Tibial artery (tissue), 4 donors: ENCODE results near the gene SLC6A7.

ENCODE experiments used
- DNase-seq, 2 donors: peaks; one replicate each; pipeline ENCODE4 v3.0.0-alpha.2; 2019
- H3K27ac ChIP-seq, 2 donors: fragments of 200-600 bp; sonication (generic) in 1 of 2; 1 replicate in 1 of 2; 2 replicates in 1 of 2; pipeline ENCODE4 v1.5.1; 2018 to 2019; ENCODE audit warnings: mild to moderate bottlenecking in 1 of 2
- H3K27me3 ChIP-seq, 2 donors: fragments of 200-600 bp; sonication (generic) in 1 of 2; one replicate each; pipeline versions ENCODE4 v1.5.1 to v1.6.0; 2016 to 2019
- H3K36me3 ChIP-seq, 3 donors: fragments of 200-600 bp; sonication (generic) in 2 of 3; one replicate each; pipeline ENCODE4 v1.5.1; 2016 to 2019; ENCODE audit warnings: mild to moderate bottlenecking in 2 of 3
- H3K4me1 ChIP-seq, 4 donors: fragments of 200-600 bp; sonication (generic) in 2 of 4; 1 replicate in 3 of 4; 2 replicates in 1 of 4; pipeline ENCODE4 v1.5.1; 2016 to 2019
- H3K4me3 ChIP-seq, 2 donors: fragments of 200-600 bp; sonication (generic) in 1 of 2; 1 replicate in 1 of 2; 2 replicates in 1 of 2; pipeline ENCODE4 v1.5.1; 2018 to 2019; ENCODE audit warnings: mild to moderate bottlenecking in 2 of 2
- H3K9me3 ChIP-seq, 3 donors: fragments of 200-600 bp; sonication (generic) in 1 of 3; one replicate each; pipeline ENCODE4 v1.5.1; 2016 to 2019
- CTCF ChIP-seq, 2 experiments: fragments of 200-600 bp in 1 of 2; fragments of 450-650 bp in 1 of 2; IDR thresholded peaks; one replicate each; pipeline ENCODE4 v1.5.1; 2017 to 2019; ENCODE audit warnings: antibody characterized with exemption in 2 of 2, mild to moderate bottlenecking in 1 of 2, moderate library complexity in 1 of 2
- intact Hi-C: fragments of 100-400 bp; cut with DNase I; formaldehyde crosslinking; loops from one replicate; pipeline ENCODE4 v1.15.0; 2023; ENCODE audit warnings: low total_unique reads

SLC6A7 gene

GRCh38 chr5:150251504-150251903 is 61.6 kb downstream of the SLC6A7 start:
- DNase-seq, result no peak
- H3K27me3 ChIP-seq, result no peaks in the 10 kb centered on the region
- intact Hi-C loops, result no loop called here
- H3K27ac ChIP-seq, result no peak overlapping the region
- H3K36me3 ChIP-seq, result no peaks in the 10 kb centered on the region
- no peaks in the 10 kb centered on the region for H3K4me1 ChIP-seq
- no peaks in the 10 kb centered on the region for H3K9me3 ChIP-seq
- H3K4me3 ChIP-seq, result no peak overlapping the region
- no peak for TF ChIP-seq CTCF (IDR thresholded peaks at IDR 0.05)

- Histone ChIP-seq H3K4me1 (no peaks in the 10 kb centered on the region), H3K27ac (no peak overlapping the region), H3K4me3 (no peak overlapping the region), H3K9me3 (no peaks in the 10 kb centered on the region), H3K36me3 (no peaks in the 10 kb centered on the region), H3K27me3 (no peaks in the 10 kb centered on the region)
- intact Hi-C loops, result no loop called here
- no peak for DNase-seq
- no peak for TF ChIP-seq CTCF (IDR thresholded peaks at IDR 0.05)
Measured at GRCh38 chr5:150252489-150252888, 62.6 kb downstream of the SLC6A7 start.

DNA sequence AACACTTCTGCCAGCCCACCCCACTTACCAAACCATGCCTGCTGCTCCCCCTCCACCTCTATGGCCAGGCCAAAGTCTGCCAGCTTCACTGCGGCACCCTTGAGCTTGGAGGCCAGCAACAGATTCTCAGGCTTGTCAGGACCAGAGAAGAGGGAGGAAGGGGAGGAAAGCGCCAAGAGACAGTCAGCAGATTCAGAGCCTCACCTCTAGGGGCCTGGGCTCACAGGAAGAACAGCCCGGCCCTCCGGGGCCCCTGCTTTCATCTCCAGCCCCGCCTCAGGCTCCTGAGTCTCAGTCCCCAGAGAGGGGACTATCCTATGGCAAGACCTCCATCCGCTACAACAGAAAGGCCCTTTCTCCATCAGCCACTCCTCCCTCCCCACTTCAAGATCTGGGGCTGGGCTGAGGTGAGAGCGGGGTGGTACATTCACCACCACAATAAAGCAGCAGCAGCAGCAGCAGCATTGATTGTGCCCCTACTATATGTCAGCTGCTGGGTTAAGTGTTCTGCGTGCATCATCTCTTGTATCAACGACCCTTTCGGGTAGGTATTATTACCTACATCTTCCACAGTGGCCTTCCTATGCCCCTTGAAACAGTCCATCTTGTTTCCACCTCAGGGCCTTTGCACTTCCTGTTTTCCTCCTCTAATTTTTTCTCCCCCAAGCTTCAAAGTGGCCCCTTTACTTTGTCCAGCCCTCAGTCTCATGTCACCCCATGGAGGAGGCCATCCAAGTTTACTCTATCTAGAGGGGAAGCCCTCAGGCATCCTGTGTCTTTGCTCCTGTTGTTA is 63.8 kb downstream of the SLC6A7 start:
- no peak for DNase-seq
- no peak for TF ChIP-seq CTCF (IDR thresholded peaks at IDR 0.05)
- Histone ChIP-seq H3K9me3 (no peaks in the 10 kb centered on the region), H3K27me3 (no peaks in the 10 kb centered on the region), H3K36me3 (no peaks in the 10 kb centered on the region), H3K27ac (no peak overlapping the region), H3K4me3 (no peak overlapping the region), H3K4me1 (no peaks in the 10 kb centered on the region)
- intact Hi-C loops, result no loop called here

DNA sequence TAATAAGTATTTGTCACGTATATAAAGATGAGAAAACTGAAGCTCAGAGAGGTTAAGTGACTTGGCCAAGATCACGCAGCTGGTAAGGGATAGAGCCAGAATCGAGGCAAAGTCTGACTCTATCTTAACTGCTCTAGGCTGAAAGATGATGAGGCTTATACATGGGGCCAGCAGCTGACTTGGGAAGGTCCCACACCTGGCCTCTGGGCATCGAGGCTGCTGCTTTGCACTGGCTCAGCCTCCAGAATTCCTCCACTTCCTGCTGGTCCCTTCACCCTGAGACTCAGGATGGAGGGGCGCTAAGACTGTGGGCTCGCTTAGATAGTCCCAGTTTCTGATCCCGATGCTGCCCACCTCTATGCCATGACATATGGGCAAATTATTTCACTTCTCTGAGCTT is 64.5 kb downstream of the SLC6A7 start:
- no peak for TF ChIP-seq CTCF (IDR thresholded peaks at IDR 0.05)
- intact Hi-C loops, result no loop called here
- Histone ChIP-seq H3K27ac (no peak overlapping the region), H3K4me1 (no peaks in the 10 kb centered on the region), H3K27me3 (no peaks in the 10 kb centered on the region), H3K9me3 (no peaks in the 10 kb centered on the region), H3K4me3 (no peak overlapping the region), H3K36me3 (no peaks in the 10 kb centered on the region)
- DNase-seq, result no peak

DNA sequence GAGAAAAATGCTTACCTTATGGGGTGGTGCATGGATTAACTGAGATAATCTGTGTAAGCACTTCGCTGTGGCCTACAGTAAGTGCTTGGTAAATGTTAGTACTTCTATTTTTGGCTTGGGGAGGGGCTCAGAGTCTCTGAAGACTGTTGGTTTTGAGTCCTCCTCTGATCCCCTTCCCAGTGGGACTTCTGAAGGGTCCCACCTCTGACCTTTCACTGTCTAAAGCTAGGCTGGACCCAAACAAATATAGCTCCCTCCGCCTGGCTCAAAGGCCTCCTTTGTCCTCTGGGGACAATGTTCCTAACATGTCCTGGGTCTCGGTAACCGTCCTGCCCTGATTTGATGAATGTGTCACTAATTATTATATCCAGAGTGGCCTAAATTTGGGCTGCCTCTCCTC is 64.9 kb downstream of the SLC6A7 start:
- DNase-seq, result no peak
- no peak for TF ChIP-seq CTCF (IDR thresholded peaks at IDR 0.05)
- H3K4me3 ChIP-seq, result no peak overlapping the region
- H3K4me1 ChIP-seq, result no peaks in the 10 kb centered on the region
- intact Hi-C loops, result no loop called here
- H3K27ac ChIP-seq, result no peak overlapping the region
- no peaks in the 10 kb centered on the region for H3K36me3 ChIP-seq
- no peaks in the 10 kb centered on the region for H3K9me3 ChIP-seq
- H3K27me3 ChIP-seq, result no peaks in the 10 kb centered on the region
